Mesendoderm (in vitro differentiated cells): ENCODE measurements around the gene SLC29A4.
"Not testable (repeated sequence)": the region's sequence is repeated elsewhere in the genome, so short reads cannot be mapped to it uniquely, and the experiment has no call there.

ENCODE experiments used
- DNase-seq: peaks from one replicate; pipeline ENCODE4 v3.0.0; 2013
- H2AK5ac ChIP-seq: 2 replicates; pipeline ENCODE4 v1.6.1; 2013; ENCODE audit warnings: low read length, inconsistent platforms
- H2BK120ac ChIP-seq: 2 replicates; pipeline ENCODE4 v1.6.1; 2013; ENCODE audit warnings: low read depth, mild to moderate bottlenecking, low read length, moderate library complexity, mixed read lengths
- H2BK15ac ChIP-seq: replicated peaks from 2 replicates; pipeline ENCODE4 v1.6.1; 2013; ENCODE audit warnings: low read depth, mild to moderate bottlenecking, moderate library complexity
- H2BK5ac ChIP-seq: 2 replicates; pipeline ENCODE4 v1.6.1; 2013; ENCODE audit warnings: low read length, inconsistent platforms
- H3K18ac ChIP-seq: 2 replicates; pipeline ENCODE4 v1.6.1; 2013; ENCODE audit warnings: mild to moderate bottlenecking, low read length, mixed read lengths
- H3K23ac ChIP-seq: one replicate; pipeline ENCODE4 v1.6.1; 2013; ENCODE audit warnings: low read length
- H3K27ac ChIP-seq: 2 replicates; pipeline ENCODE4 v1.5.1; 2013; ENCODE audit warnings: low read depth, mild to moderate bottlenecking, inconsistent platforms, low read length, moderate library complexity
- H3K27me3 ChIP-seq: 2 replicates; pipeline ENCODE4 v1.6.1; 2013; ENCODE audit warnings: low read length, control low read depth, mild to moderate bottlenecking, inconsistent platforms; ENCODE audit not compliant: insufficient read depth, poor library complexity
- H3K36me3 ChIP-seq: 2 replicates; pipeline ENCODE4 v1.6.1; 2013; ENCODE audit warnings: low read length, inconsistent platforms; ENCODE audit not compliant: control insufficient read depth, insufficient read depth
- H3K4ac ChIP-seq: one replicate; pipeline ENCODE4 v1.6.1; 2013; ENCODE audit warnings: low read depth, mild to moderate bottlenecking, low read length, moderate library complexity
- H3K4me1 ChIP-seq: 2 replicates; pipeline ENCODE4 v1.6.1; 2013; ENCODE audit warnings: low read depth, low read length, inconsistent platforms; ENCODE audit not compliant: control insufficient read depth
- H3K4me2 ChIP-seq: 2 replicates; pipeline ENCODE4 v1.6.1; 2013; ENCODE audit warnings: low read length
- H3K4me3 ChIP-seq: 2 replicates; pipeline ENCODE4 v1.5.1; 2013; ENCODE audit warnings: mild to moderate bottlenecking, low read length
- H3K56ac ChIP-seq: one replicate; pipeline ENCODE4 v1.6.1; 2013; ENCODE audit warnings: low read length
- H3K79me1 ChIP-seq: 2 replicates; pipeline ENCODE4 v1.6.1; 2013; ENCODE audit warnings: low read length, inconsistent platforms
- H3K79me2 ChIP-seq: 2 replicates; pipeline ENCODE4 v1.6.1; 2013; ENCODE audit warnings: mild to moderate bottlenecking, low read length; ENCODE audit not compliant: control insufficient read depth, insufficient read depth
- H3K9ac ChIP-seq: 2 replicates; pipeline ENCODE4 v1.6.1; 2013; ENCODE audit warnings: low read length, inconsistent platforms
- H4K5ac ChIP-seq: one replicate; pipeline ENCODE4 v1.6.1; 2013; ENCODE audit warnings: low read length
- H4K8ac ChIP-seq: one replicate; pipeline ENCODE4 v1.6.1; 2013; ENCODE audit warnings: low read depth, mild to moderate bottlenecking, control low read depth, low read length, moderate library complexity
- WGBS: extraction: QIAGEN DNeasy Blood & Tissue Kit; methylation state at CpG from one replicate; pipeline ENCODE4 v1.1.7; 2013; ENCODE audit warnings: low lambda C conversion rate, missing lambda C conversion rate; ENCODE audit not compliant: insufficient coverage; ENCODE audit errors: extremely low coverage; 5-methylcytosine and 5-hydroxymethylcytosine counted together

SLC29A4 gene

DNA sequence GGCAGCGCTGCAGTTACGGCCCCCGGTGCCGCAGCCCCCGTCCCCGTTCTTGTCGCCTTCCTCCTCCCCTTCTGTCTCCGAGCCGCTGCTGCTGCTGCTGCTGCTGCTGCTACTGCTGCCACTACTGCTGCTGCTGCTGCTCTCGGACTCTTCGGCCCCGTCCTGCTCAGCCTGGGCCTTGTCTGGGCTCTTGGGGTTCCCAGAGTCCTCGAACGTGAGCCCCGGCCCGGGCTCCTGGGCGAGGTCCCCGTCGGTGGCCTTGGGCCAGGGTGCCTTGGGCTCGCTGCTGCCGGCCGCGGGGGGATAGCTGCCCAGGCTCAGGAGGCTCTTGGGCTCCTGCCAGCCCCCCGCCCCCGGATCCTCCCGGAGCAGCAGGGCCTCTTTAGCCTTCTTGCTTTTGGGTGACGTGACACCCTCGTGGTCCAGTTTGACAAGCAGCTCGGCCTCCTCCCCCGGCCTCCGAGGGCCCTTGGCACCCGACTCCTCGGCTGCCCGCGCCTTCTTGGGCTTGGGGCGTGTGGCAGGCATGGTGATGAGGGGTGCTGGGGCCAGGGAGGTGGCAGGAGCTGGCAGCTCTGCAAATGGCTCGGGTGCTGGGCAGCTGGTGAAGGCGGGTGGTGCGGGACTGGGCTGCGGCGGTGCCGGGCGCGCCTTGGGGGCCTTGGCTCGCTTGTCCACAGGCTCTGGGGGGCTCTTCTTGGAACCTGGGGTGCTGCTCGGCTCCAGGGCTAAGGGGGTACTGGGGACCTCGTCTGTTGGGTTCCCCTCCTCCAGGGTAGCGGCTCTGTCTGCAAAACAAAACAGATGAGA is 30.5 kb downstream of the SLC29A4 start:
- H4K8ac ChIP-seq, H3K4me1 ChIP-seq, H2BK15ac ChIP-seq, H2BK5ac ChIP-seq, H3K56ac ChIP-seq, H2BK120ac ChIP-seq, H3K9ac ChIP-seq, H2AK5ac ChIP-seq, H3K4me2 ChIP-seq, H3K23ac ChIP-seq, H3K36me3 ChIP-seq, H3K4me3 ChIP-seq, H3K79me2 ChIP-seq, H3K79me1 ChIP-seq, DNase-seq, H3K18ac ChIP-seq, H3K27me3 ChIP-seq, H4K5ac ChIP-seq, H3K4ac ChIP-seq, H3K27ac ChIP-seq: not testable (repeated sequence)
- WGBS, result no CpG with 5 or more reads among the region's 48 CpGs

- no peak overlapping the region for H4K5ac ChIP-seq
- H3K79me2 ChIP-seq, result no peaks in the 10 kb centered on the region
- no peaks in the 10 kb centered on the region for H3K4me1 ChIP-seq
- no peak overlapping the region for H2BK15ac ChIP-seq
- H3K4me3 ChIP-seq, result no peak overlapping the region
- DNase-seq, result no peak
- H2AK5ac ChIP-seq, result no peak overlapping the region
- peaks cover 2% of the 10 kb centered on the region for H3K36me3 ChIP-seq
- no peak overlapping the region for H3K4ac ChIP-seq
- no peak overlapping the region for H3K4me2 ChIP-seq
- WGBS, result no CpG with 5 or more reads among the region's 19 CpGs
- H3K23ac ChIP-seq, result no peak overlapping the region
- H3K27me3 ChIP-seq, result no peaks in the 10 kb centered on the region
- H3K79me1 ChIP-seq, result no peaks in the 10 kb centered on the region
- H2BK5ac ChIP-seq, result no peak overlapping the region
- H3K56ac ChIP-seq, result no peak overlapping the region
- no peak overlapping the region for H3K9ac ChIP-seq
- no peak overlapping the region for H3K18ac ChIP-seq
- no peak overlapping the region for H3K27ac ChIP-seq
- H4K8ac ChIP-seq, result no peak overlapping the region
- no peak overlapping the region for H2BK120ac ChIP-seq
Observed at GRCh38 chr7:5314864-5315263, 32.1 kb downstream of the SLC29A4 start.

DNA sequence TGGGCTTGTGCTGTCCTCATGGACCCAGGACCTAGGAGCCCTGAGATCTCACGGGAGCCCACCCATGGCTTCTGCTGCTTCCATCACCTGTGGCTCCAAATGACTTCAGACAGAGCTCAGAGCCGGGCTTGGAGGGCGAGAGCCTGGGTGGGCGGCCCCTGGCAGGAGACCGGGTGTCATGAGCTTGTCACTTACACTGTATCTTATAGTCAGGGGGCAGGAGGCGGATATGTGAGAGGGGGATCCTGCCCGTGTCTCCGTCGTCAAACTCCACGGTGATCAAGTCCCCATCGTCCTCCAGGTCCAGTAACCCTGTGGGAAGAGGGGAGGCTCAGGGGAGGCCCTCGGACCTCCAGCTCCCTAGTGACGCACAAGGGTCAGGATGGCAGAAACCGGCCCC is 33.0 kb downstream of the SLC29A4 start:
- Histone ChIP-seq H2BK15ac (no peak overlapping the region), H3K23ac (no peak overlapping the region), H3K4me1 (no peaks in the 10 kb centered on the region), H2AK5ac (no peak overlapping the region), H3K79me1 (no peaks in the 10 kb centered on the region), H3K27ac (no peak overlapping the region), H3K27me3 (no peaks in the 10 kb centered on the region), H3K18ac (no peak overlapping the region), H2BK5ac (no peak overlapping the region), H4K8ac (no peak overlapping the region), H3K79me2 (no peaks in the 10 kb centered on the region), H3K36me3 (peaks cover 1% of the 10 kb centered on the region), H3K4me3 (no peak overlapping the region), H4K5ac (no peak overlapping the region), H3K4ac (no peak overlapping the region), H3K9ac (no peak overlapping the region), H2BK120ac (no peak overlapping the region), H3K56ac (no peak overlapping the region), H3K4me2 (no peak overlapping the region)
- no peak for DNase-seq
- no CpG with 5 or more reads among the region's 14 CpGs for WGBS

DNA sequence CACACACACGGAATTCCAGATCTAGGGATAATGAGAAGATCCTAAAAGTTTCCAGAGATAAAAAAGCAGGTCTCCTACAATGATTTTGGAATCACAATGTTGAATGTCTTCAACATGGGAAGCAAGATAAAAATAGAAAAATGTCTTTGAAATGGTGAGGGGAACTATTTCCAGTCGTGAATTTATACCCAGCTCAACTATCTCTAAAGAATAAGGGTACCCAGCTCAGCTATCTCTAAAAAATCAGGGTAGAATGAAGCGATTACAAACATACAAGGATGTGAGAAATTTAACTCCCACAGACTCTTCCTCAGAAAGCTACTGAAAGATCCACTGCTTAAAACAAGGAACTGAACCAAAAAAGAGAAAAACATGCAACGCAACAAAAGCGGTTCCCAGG is 35.9 kb downstream of the SLC29A4 start:
- not testable (repeated sequence) for H3K4me3 ChIP-seq, DNase-seq, H3K56ac ChIP-seq, H3K36me3 ChIP-seq, H3K4ac ChIP-seq, H3K27ac ChIP-seq, H3K23ac ChIP-seq, H3K27me3 ChIP-seq, H2BK15ac ChIP-seq, H3K79me2 ChIP-seq, H3K9ac ChIP-seq, H2BK5ac ChIP-seq, H3K18ac ChIP-seq, H2BK120ac ChIP-seq, H3K79me1 ChIP-seq, H2AK5ac ChIP-seq, H4K5ac ChIP-seq, H4K8ac ChIP-seq, H3K4me1 ChIP-seq, H3K4me2 ChIP-seq
- no CpG with 5 or more reads among the region's 5 CpGs for WGBS

DNA sequence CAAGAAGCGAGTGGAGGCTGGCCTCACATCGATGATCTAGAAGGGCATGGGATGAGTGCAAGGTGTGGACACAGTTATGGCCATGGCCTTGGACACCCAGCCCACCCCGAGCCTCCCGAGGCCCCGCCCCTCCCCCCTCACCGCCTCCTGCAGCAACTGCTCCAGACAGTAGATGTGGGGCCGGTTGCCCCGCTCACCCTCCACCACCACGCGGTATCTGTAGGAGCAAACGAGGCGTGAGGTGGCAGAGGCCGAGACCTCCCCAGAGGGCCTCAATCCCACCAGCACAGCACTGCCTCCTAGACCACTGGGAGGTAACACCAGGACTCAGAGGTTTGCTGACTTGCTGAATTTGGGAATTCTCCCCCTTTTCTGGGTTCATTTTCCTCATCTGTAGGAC is 37.6 kb downstream of the SLC29A4 start:
- no peak overlapping the region for H2BK15ac ChIP-seq
- H4K8ac ChIP-seq, result no peak overlapping the region
- H2BK120ac ChIP-seq, result no peak overlapping the region
- H2BK5ac ChIP-seq, result no peak overlapping the region
- no peak overlapping the region for H3K27ac ChIP-seq
- no peaks in the 10 kb centered on the region for H3K4me1 ChIP-seq
- H3K27me3 ChIP-seq, result no peaks in the 10 kb centered on the region
- H3K4me2 ChIP-seq, result no peak overlapping the region
- H3K23ac ChIP-seq, result no peak overlapping the region
- no peaks in the 10 kb centered on the region for H3K79me2 ChIP-seq
- no peaks in the 10 kb centered on the region for H3K79me1 ChIP-seq
- no CpG with 5 or more reads among the region's 13 CpGs for WGBS
- H3K18ac ChIP-seq, result no peak overlapping the region
- no peak overlapping the region for H3K9ac ChIP-seq
- no peak overlapping the region for H3K56ac ChIP-seq
- peak; percentile 10 for DNase-seq
- H3K4ac ChIP-seq, result no peak overlapping the region
- no peak overlapping the region for H3K4me3 ChIP-seq
- H4K5ac ChIP-seq, result no peak overlapping the region
- H3K36me3 ChIP-seq, result no peaks in the 10 kb centered on the region
- H2AK5ac ChIP-seq, result no peak overlapping the region
